Glomerular endothelial cell (primary cell): ENCODE measurements around the gene PRPF31. TPM values are rescaled to one million over a fixed set of nuclear protein-coding genes. Genes with fewer than 3 reads are reported as not detected.
"Not testable (repeated sequence)": the region's sequence is repeated elsewhere in the genome, so short reads cannot be mapped to it uniquely, and the experiment has no call there.

ENCODE experiments used
- DNase-seq: peaks from one replicate; pipeline ENCODE4 v3.0.0-alpha.2; 2011; ENCODE audit warnings: low read depth, low spot score; ENCODE audit errors: extremely low read depth
- total RNA-seq: library from RNA; depleted of rRNA; stranded (reverse); fragments of >200 nt; gene quantifications from 2 replicates; pipeline ENCODE4 v1.2.3, GENCODE V29; 2015

PRPF31 gene
- total RNA-seq, 1 donor from 2014 or later = 66.7 TPM

DNA sequence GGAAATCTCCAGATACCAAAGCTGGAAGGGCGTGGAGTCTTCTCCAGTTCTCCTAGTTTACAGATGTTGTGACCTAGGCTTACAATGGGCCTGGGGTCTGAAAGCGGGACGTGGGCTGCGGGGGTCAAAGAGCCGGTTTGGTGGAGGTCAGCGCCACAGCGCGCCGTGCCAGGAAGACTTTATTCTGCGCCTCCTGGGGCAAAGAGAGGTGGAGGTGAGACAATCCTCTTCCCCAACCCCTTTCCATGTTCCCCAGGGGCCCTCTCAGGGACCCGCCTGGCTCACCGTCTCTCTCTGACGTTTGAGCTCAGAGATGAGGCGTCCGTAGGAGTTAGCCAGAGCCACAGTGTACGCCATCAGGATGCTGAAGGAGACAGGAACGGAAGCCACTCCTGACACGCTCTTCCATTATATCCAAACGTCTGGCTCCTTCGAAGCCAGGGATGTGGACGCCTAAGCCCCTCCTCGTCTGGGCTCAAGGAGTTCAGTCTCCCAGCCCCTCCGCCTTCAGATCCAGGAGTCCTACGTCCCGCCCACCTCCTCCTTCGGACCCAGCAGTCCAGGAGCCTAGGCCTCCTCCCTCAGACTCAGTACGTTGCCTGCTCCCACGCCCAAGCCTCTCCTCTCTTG, 44.7 kb downstream of the PRPF31 start:
- DNase-seq = no peak

GRCh38 chr19:54160854-54161253, 45.3 kb downstream of the PRPF31 start:
- DNase-seq = no peak

- DNase-seq = no peak
Measured at GRCh38 chr19:54162241-54162805, 46.8 kb downstream of the PRPF31 start.

DNA sequence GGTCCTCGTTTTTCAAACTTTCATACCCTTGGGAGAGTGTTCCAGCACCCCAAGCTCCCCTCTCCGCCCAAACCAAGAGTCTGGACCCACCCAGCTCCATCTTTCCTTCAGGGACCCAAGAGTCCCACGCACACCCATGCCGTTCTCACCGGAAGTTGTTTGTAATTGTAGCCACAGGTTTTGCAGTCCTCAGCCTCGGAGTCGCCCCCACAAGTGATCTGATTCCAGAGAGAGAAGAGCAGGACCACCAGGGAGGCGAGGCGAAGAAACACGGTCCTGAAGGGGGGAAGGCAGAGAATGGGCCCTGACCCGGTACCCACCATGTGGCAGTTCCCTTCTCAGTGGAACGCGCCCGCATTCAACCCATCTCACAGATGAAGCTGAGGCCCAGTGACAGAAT, 47.3 kb downstream of the PRPF31 start:
- DNase-seq = no peak

DNA sequence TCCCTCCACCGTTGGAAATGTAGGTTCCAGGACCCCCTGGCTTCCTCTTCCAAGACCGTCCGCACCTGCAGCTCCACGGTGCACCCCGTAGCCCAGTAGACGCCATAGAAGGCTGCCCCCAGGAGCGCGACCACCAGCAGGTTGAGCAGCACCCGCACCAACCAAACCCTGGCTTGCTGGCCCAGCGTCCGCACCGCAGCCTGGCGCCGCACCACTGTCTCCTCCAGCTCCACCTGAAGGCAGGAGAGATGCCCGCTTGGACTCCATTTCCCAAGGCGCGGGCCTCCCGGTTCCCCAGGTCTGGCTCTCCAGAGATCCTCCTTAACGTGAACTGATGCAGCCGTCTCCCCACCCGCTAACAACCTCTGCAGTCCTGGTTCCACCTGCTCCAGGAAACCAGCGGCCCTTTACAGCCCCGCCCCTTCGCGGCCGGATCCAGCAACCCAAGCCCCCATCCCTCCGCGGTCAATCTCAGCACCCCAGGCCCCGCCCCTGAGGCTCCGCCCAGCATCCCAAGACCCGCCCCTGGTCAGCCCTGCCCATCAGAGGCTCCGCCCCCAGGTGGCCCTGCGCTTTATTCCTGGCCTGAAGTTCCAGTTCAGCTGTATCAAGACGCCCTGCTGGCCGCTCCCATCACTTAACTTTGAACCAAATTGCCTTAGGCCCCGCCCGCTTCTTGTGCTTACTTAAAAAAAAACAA, 49.0 kb downstream of the PRPF31 start:
- no peak for DNase-seq

GRCh38 chr19:54165222-54165621, 49.7 kb downstream of the PRPF31 start:
- DNase-seq = no peak

- no peak for DNase-seq
Measured at GRCh38 chr19:54168174-54168917, 52.8 kb downstream of the PRPF31 start.

GRCh38 chr19:54169149-54169740, 53.7 kb downstream of the PRPF31 start:
- no peak for DNase-seq

- DNase-seq = not testable (repeated sequence)
Measured at GRCh38 chr19:54171736-54172431, 56.3 kb downstream of the PRPF31 start.

DNA sequence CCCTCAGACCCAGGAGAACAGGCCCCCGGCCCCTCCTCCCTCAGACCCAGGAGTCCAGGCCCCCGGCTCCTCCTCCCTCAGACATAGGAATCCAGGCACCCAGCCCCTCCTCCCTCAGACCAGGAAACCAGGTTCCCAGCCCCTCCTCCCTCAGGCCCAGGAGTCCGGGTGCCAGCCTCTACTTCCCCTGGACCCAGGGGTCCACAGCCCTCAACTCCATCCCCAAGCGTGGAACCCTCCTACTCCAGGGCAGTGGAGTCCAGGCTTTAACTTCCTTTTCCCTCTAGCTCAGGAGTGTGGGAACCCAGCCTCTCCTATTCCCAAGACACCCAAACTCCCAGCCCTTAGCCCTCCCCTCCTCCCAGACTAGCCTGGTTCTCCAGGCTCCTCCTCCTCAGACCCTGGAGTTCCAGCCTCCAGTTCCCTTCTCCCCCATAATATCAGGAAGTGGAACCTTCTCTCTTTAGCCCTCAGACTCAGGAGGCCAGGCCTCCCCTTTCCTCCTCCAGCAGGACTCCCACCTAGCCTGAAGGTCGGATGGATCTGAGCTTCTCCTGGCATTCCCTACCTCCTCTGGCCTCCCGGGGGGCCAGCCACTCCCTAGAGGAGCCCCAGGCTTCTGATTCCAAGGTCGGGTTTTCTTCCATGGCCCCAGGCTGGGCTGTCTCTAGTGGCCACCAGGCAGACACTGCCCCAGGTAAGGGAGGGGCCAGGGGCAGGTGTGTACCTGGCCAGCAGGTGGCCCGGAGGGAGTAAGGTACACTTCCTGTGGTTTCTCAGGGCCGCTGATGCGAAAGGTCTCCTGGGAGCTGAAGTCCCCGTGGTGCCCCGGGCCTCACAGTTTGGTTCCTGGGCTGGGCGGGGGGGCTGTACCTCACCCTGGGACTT, 57.2 kb downstream of the PRPF31 start, which contains the start of gene TMC4:
Gene TMC4, minus strand, starts transcription at position 690 of the 888 bp plus-strand sequence. Its CDS starts 43 bp downstream, at position 647.
- DNase-seq = no peak

DNA sequence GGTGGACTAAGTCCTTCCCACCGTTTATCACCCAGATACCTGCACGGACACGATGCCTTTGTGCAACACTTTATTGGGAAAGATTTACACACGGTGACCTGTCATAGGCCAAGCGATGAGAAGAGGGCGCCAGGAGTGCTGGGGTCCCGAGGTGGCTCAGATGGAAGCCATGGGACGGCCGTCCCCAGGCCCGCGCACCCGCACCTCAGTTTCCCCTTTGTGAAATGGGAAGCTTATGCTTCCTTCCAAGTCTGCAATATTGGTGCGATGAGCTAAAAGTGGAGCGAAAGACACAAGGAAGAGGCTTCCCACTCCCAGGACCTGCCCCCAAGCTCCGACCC, 57.8 kb downstream of the PRPF31 start:
- DNase-seq = no peak

DNA sequence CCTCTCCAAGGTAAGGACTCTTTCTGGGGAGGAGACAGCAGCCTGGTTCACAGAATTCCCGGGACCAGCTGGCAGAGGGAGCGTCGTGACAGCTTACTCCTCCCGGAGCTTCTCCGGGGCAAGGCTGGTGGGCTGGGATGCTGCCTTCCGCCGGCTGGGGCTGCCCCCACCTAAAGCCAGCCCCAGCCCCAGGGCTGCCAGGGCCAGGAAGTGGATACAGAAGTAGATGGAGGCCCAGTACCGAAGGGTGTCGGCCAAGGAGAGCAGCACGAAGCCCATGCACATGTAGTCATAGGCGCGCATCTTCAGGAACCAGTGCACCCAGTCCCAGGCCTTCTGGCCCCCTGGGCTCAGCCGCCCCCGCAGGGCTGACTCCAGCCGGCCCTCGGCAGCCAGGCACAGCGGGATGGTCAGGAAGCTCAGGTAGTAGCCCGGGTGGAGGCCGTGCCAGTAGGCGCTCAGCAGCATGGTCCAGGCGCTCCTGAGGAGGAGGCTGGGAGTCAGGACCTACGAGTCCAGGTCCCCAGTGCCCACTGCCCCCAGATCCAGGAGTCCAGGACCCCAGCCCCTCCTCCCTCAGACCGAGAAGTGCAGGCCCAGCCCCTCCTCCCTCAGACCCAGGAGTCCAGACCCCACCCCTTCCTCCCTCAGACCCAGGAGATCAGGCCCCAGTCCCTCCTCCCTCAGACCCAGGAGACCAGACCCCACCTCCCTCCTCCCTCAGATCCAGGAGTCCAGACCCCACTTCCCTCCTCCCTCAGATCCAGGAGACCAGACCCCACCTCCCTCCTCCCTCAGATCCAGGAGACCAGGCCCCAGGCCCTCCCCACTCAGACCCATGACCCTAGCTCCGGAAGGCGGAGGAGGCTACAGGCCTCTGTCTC, 58.6 kb downstream of the PRPF31 start:
- DNase-seq = no peak

- no peak for DNase-seq
Measured at GRCh38 chr19:54178581-54179261, 63.2 kb downstream of the PRPF31 start.

DNA sequence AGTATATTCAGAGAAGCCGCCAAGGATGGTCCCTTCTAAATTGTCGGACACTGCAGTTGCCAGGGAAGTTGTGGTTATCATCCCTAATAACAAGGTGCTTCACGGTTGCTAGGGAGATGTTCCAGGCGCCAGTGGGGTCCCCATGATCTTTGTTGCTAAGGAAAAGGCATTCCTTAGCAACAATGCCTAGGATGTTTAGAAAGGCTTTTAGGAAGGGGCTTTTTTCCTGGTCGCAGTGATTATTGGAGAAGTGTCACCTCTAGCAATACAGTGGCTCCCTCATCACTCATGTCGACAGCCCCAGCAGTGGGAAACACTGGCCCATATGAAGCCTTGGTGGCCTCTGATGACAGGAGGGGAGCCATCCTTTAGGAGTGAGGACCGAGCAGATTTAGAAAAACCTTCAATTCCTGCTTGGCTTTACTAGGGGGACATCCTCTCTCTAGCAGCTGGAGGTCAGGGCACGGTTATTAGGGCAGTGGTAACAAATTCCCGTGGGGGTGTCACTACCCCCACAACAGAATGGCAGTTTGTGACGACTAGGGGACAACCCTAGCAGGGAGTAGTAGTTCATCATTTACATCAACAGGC, 63.8 kb downstream of the PRPF31 start:
- no peak for DNase-seq

- DNase-seq = no peak
Measured at GRCh38 chr19:54179921-54180461, 64.4 kb downstream of the PRPF31 start.

- DNase-seq = no peak
Measured at GRCh38 chr19:54180691-54181091, 65.1 kb downstream of the PRPF31 start.
